ENCODE data around the gene SLC35A2.
"Not testable (repeated sequence)": the region's sequence is repeated elsewhere in the genome, so short reads cannot be mapped to it uniquely, and the experiment has no call there.

DNA sequence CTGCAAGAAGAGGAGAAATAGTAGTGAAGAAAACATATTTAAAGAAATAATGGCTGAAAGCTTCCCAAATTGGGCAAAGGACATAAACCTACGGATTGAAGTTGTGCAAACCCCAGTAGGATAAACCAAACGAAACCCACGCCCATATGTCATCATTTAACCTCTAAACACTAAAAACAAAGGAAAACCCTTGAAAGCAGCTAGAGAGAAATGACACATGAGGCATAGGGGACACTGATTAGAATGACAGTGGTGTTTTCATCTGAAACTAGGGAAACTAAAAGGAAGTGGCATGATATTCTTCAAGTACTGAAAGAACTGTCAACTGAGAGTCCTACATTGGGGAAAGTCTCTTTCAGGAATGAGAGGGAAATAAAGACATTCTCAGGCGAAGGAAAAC, 34.5 kb downstream of the SLC35A2 start:
- TF ChIP-seq, protein P1, sequence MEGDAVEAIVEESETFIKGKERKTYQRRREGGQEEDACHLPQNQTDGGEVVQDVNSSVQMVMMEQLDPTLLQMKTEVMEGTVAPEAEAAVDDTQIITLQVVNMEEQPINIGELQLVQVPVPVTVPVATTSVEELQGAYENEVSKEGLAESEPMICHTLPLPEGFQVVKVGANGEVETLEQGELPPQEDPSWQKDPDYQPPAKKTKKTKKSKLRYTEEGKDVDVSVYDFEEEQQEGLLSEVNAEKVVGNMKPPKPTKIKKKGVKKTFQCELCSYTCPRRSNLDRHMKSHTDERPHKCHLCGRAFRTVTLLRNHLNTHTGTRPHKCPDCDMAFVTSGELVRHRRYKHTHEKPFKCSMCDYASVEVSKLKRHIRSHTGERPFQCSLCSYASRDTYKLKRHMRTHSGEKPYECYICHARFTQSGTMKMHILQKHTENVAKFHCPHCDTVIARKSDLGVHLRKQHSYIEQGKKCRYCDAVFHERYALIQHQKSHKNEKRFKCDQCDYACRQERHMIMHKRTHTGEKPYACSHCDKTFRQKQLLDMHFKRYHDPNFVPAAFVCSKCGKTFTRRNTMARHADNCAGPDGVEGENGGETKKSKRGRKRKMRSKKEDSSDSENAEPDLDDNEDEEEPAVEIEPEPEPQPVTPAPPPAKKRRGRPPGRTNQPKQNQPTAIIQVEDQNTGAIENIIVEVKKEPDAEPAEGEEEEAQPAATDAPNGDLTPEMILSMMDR (IDR thresholded peaks at IDR 0.05 in 4 of 5, conservative IDR thresholded peaks at IDR 0.05 in 1 of 5), result not testable (repeated sequence)
- TF ChIP-seq POLR2A (IDR thresholded peaks at IDR 0.05), result not testable (repeated sequence)
